Psoas muscle (tissue), 8 donors: Measurements from ENCODE around the gene KRTAP12-3. TPM values are rescaled to one million over a fixed set of nuclear protein-coding genes. Genes with fewer than 3 reads are reported as not detected.
"Not testable (repeated sequence)": the region's sequence is repeated elsewhere in the genome, so short reads cannot be mapped to it uniquely, and the experiment has no call there.

Source experiments
- ATAC-seq, 4 donors: fragments of 200-7000 bp; cut with Tn5 transposase; one replicate each; pipeline ENCODE4 v1.9.1; 2020; ENCODE audit warnings: moderate library complexity in 3 of 4, mild to moderate bottlenecking in 2 of 4
- DNase-seq, 2 donors: peaks; one replicate each; pipeline ENCODE4 v3.0.0-alpha.2; 2020
- H3K27ac ChIP-seq: fragments of 200-600 bp; one replicate; pipeline ENCODE4 v1.8.0; 2022
- H3K27me3 ChIP-seq, 3 donors: fragments of 200-600 bp in 1 of 3; one replicate each; pipeline versions ENCODE4 v1.6.1 to v1.8.0; 2013 to 2022; ENCODE audit warnings: low read length in 2 of 3, mild to moderate bottlenecking in 2 of 3, moderate library complexity in 1 of 3; ENCODE audit not compliant: insufficient read depth in 3 of 3
- H3K36me3 ChIP-seq, 2 donors: fragments of 200-600 bp in 1 of 2; one replicate each; pipeline versions ENCODE4 v1.6.1 to v1.8.0; 2013 to 2022; ENCODE audit warnings: low read depth in 1 of 2, mild to moderate bottlenecking in 1 of 2, moderate library complexity in 1 of 2; ENCODE audit not compliant: insufficient read depth in 1 of 2
- H3K4me1 ChIP-seq: fragments of 200-600 bp; one replicate; pipeline ENCODE4 v1.8.0; 2022
- H3K4me3 ChIP-seq: fragments of 200-600 bp; one replicate; pipeline ENCODE4 v1.8.0; 2022; ENCODE audit warnings: mild to moderate bottlenecking
- H3K9me3 ChIP-seq: fragments of 200-600 bp; one replicate; pipeline ENCODE4 v1.8.0; 2022
- CTCF ChIP-seq: fragments of 200-600 bp; IDR thresholded peaks from one replicate; pipeline ENCODE4 v1.8.0; 2022; ENCODE audit warnings: antibody characterized with exemption
- WGBS, 3 donors: extraction: QIAGEN DNeasy Blood & Tissue Kit; methylation state at CpG; one replicate each; pipeline versions ENCODE4 v1.1.6 to v1.1.7; 2013; 5-methylcytosine and 5-hydroxymethylcytosine counted together
- intact Hi-C, 2 donors: fragments of 100-400 bp; cut with DNase I; formaldehyde crosslinking; loops; one replicate each; pipeline versions ENCODE4 v1.11.0 to v1.14.2; 2022
- polyA plus RNA-seq, 3 donors: library from polyadenylated mRNA; stranded (reverse); fragments of 200-250 nt; gene quantifications; one replicate each; pipeline ENCODE4 v1.2.3, GENCODE V29; 2013
- total RNA-seq, 4 donors: library from RNA; stranded (reverse); fragmentation: NEBNext Ultra II Directional in 2 of 4; extraction: Animal tissue kit (Norgen Biotek cat#: 25700) in 2 of 4; gene quantifications; one replicate each; pipeline versions ENCODE4 v1.2.1 to v1.2.4, GENCODE V29; 2021 to 2023
- donor health status: healthy with polysubstance abuse.
- donor health status: DM: no; HTN: no; CAD: no; lungs with moderate emphysema.
- donor health status: Bipolar disorder and iron deficiency.
- donor health status: healthy.
- donor health status: DM: yes; HTN: yes; CAD: no.
- donor health status: DM: no; HTN: no; CAD: no.
- donor health status: DM: no; HTN: no; CAD: no.
- donor health status: DM: yes; HTN: yes; CAD: no.

The KRTAP12-3 gene
- total and polyA plus RNA-seq, 7 donors, result not detected

DNA sequence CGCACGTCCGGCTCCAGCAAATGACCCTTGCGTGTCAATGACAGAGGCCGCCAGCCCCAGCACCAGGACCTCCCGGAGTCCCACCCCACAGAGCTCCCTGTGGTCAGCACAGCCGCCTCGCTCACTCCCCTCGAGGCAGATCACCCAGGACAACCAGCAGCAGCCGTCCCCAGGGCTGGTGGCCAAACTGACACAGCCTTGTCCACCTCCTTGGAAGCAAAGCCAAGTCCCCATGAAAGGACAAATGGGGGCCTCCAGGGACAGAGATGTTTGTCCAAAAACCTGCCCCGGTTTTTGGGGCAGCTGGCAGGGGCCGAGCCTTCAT lies 18.4 kb upstream of the KRTAP12-3 start:
- 49 to 57% (median 55%) methylated on average over 12 of the region's 12 CpGs for WGBS, 3 donors
- no peaks in the 10 kb centered on the region for H3K36me3 ChIP-seq
- H3K4me1 ChIP-seq, result no peaks in the 10 kb centered on the region
- no peak for ATAC-seq
- H3K9me3 ChIP-seq, result peaks cover under 1% of the 10 kb centered on the region
- no peak overlapping the region for H3K4me3 ChIP-seq
- DNase-seq, result no peak
- H3K27ac ChIP-seq, result no peak overlapping the region
- H3K27me3 ChIP-seq, result peaks cover 0 to 28% (median 16%) of the 10 kb centered on the region in 3 donors
- TF ChIP-seq CTCF, result no peak
- intact Hi-C loops, result no loop called here

DNA sequence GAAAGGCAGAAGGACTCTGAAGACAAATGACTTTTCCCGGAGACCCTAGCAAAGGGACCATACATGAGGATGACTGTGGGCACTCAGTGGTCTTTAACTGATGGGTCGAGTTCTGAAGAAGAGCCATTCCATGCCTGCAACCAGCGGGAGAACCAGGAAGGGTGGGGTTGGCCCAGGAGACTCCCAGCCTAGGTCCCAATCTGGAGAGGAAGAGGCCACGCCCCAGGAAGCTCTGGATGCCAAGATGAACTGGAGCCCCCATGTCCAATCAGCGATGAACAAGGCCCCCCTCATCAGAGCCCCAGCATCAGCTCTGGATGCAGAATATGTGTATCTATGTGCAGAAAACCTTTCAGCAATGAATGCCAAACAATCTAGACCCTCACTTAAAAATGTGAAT lies 17.0 kb upstream of the KRTAP12-3 start:
- no peaks in the 10 kb centered on the region for H3K36me3 ChIP-seq
- H3K9me3 ChIP-seq, result peaks cover 3% of the 10 kb centered on the region
- 79 to 84% (median 82%) methylated on average over 5 of the region's 5 CpGs for WGBS, 3 donors
- intact Hi-C loops, result no loop called here
- H3K4me3 ChIP-seq, result no peak overlapping the region
- no peak for TF ChIP-seq CTCF
- H3K27ac ChIP-seq, result no peak overlapping the region
- DNase-seq (no peak), ATAC-seq (no peak)
- no peaks in the 10 kb centered on the region for H3K4me1 ChIP-seq
- H3K27me3 ChIP-seq, result peaks cover 0 to 33% (median 16%) of the 10 kb centered on the region in 3 donors

- TF ChIP-seq CTCF, result no peak
- ATAC-seq (no peak), DNase-seq (no peak)
- Histone ChIP-seq H3K9me3 (peaks cover 3% of the 10 kb centered on the region), H3K4me1 (no peaks in the 10 kb centered on the region), H3K36me3 (no peaks in the 10 kb centered on the region), H3K27ac (no peak overlapping the region), H3K4me3 (no peak overlapping the region), H3K27me3 (peaks cover 0 to 44% (median 15%) of the 10 kb centered on the region in 3 donors)
- 43 to 70% (median 63%) methylated on average over 14 of the region's 14 CpGs for WGBS, 3 donors
- intact Hi-C loops, result no loop called here
These were observed 13.9 kb upstream of the KRTAP12-3 start for GRCh38 chr21:44643741-44644310.

- H3K27ac ChIP-seq, result no peak overlapping the region
- peaks cover 3% of the 10 kb centered on the region for H3K9me3 ChIP-seq
- intact Hi-C loops, result no loop called here
- DNase-seq, result no peak
- H3K4me3 ChIP-seq, result no peak overlapping the region
- H3K4me1 ChIP-seq, result no peaks in the 10 kb centered on the region
- H3K27me3 ChIP-seq, result peaks cover 0 to 42% (median 14%) of the 10 kb centered on the region in 3 donors
- WGBS, 3 donors, result 47 to 48% (median 48%) methylated on average over 2 of the region's 2 CpGs
- TF ChIP-seq CTCF, result no peak
- no peak for ATAC-seq
- no peaks in the 10 kb centered on the region for H3K36me3 ChIP-seq
These were observed 12.9 kb upstream of the KRTAP12-3 start for GRCh38 chr21:44644878-44645277.

- H3K9me3 ChIP-seq, H3K4me3 ChIP-seq, ATAC-seq, H3K36me3 ChIP-seq, H3K4me1 ChIP-seq, H3K27ac ChIP-seq, DNase-seq, intact Hi-C loops: not testable (repeated sequence)
- H3K27me3 ChIP-seq, result peaks cover 0 to 43% (median 6%) of the 10 kb centered on the region in 3 donors
- WGBS, 3 donors, result 35 to 44% (median 38%) methylated on average over 21 of the region's 21 CpGs
These were observed 11.1 kb upstream of the KRTAP12-3 start, which contains the start of gene KRTAP10-11 for GRCh38 chr21:44646366-44647221. Gene KRTAP10-11 (plus strand): TSS chr21:44646414. CDS start chr21:44646459, 45 bp downstream.
